ENCODE measurements around the gene ARHGAP8.

GRCh38 chr22:44869196-44869595 is 116.8 kb downstream of the ARHGAP8 start:
- TF ChIP-seq HOXB5 (CRISPR knock-in tag; IDR thresholded peaks at IDR 0.05) (no peak), CEBPB (IDR thresholded peaks at IDR 0.05) (no peak)

All from A549 (cell line).